Lower lobe of right lung (tissue), 2 donors: ENCODE data around the gene ZBTB44. TPM values are rescaled to one million over a fixed set of nuclear protein-coding genes. Genes with fewer than 3 reads are reported as not detected.
"Not testable (repeated sequence)": the region's sequence is repeated elsewhere in the genome, so short reads cannot be mapped to it uniquely, and the experiment has no call there.

Source experiments
- ATAC-seq, 2 donors: fragments of 200-7000 bp; cut with Tn5 transposase; one replicate each; pipeline ENCODE4 v1.9.1; 2020 to 2022; ENCODE audit warnings: mild to moderate bottlenecking in 2 of 2, moderate library complexity in 2 of 2
- DNase-seq: peaks from one replicate; pipeline ENCODE4 v3.0.0-alpha.2; 2020
- H3K27ac ChIP-seq: fragments of 200-600 bp; one replicate; pipeline ENCODE4 v1.8.0; 2022
- H3K27me3 ChIP-seq: fragments of 200-600 bp; one replicate; pipeline ENCODE4 v1.8.0; 2022; ENCODE audit warnings: low read depth
- H3K36me3 ChIP-seq: fragments of 200-600 bp; one replicate; pipeline ENCODE4 v1.8.0; 2022; ENCODE audit warnings: mild to moderate bottlenecking
- H3K4me1 ChIP-seq: fragments of 200-600 bp; one replicate; pipeline ENCODE4 v1.8.0; 2022
- H3K4me3 ChIP-seq: fragments of 200-600 bp; one replicate; pipeline ENCODE4 v1.8.0; 2022; ENCODE audit warnings: mild to moderate bottlenecking
- H3K9me3 ChIP-seq: fragments of 200-600 bp; one replicate; pipeline ENCODE4 v1.8.0; 2022
- CTCF ChIP-seq: fragments of 200-600 bp; IDR thresholded peaks from one replicate; pipeline ENCODE4 v1.8.0; 2022; ENCODE audit warnings: antibody characterized with exemption, mild to moderate bottlenecking
- intact Hi-C: fragments of 100-400 bp; cut with DNase I; formaldehyde crosslinking; loops from one replicate; pipeline ENCODE4 v1.11.0; 2022
- total RNA-seq: library from RNA; stranded (reverse); fragmentation: NEBNext Ultra II Directional; extraction: Animal tissue kit (Norgen Biotek cat#: 25700); gene quantifications from one replicate; pipeline ENCODE4 v1.2.1, GENCODE V29; 2021
- donor health status: DM: no; HTN: yes; CAD: no; lungs with severe emphysema.

Gene ZBTB44
- total RNA-seq, 1 donor from 2014 or later = 59.8 TPM

- Histone ChIP-seq H3K36me3 (no peaks in the 10 kb centered on the region), H3K4me3 (no peak overlapping the region), H3K27ac (no peak overlapping the region), H3K9me3 (peaks cover 6% of the 10 kb centered on the region), H3K27me3 (no peaks in the 10 kb centered on the region), H3K4me1 (no peaks in the 10 kb centered on the region)
- intact Hi-C loops = no loop called here
- DNase-seq (no peak), ATAC-seq (no peak)
- TF ChIP-seq CTCF = no peak
These were observed 26.1 kb upstream of the ZBTB44 start for GRCh38 chr11:130340671-130341319.

GRCh38 chr11:130338667-130339066, 23.9 kb upstream of the ZBTB44 start:
- Histone ChIP-seq H3K4me1 (no peaks in the 10 kb centered on the region), H3K4me3 (no peak overlapping the region), H3K36me3 (no peaks in the 10 kb centered on the region), H3K27ac (no peak overlapping the region), H3K9me3 (peaks cover 6% of the 10 kb centered on the region), H3K27me3 (no peaks in the 10 kb centered on the region)
- no peak for ATAC-seq
- TF ChIP-seq CTCF = no peak
- intact Hi-C loops = no loop called here
- DNase-seq = no peak

GRCh38 chr11:130337281-130338089, 22.8 kb upstream of the ZBTB44 start:
- Histone ChIP-seq H3K9me3 (peaks cover 6% of the 10 kb centered on the region), H3K27ac (no peak overlapping the region), H3K4me1 (no peaks in the 10 kb centered on the region), H3K27me3 (no peaks in the 10 kb centered on the region), H3K4me3 (no peak overlapping the region), H3K36me3 (no peaks in the 10 kb centered on the region)
- DNase-seq (no peak), ATAC-seq (no peak)
- intact Hi-C loops = no loop called here
- no peak for TF ChIP-seq CTCF

GRCh38 chr11:130331397-130331796, 16.7 kb upstream of the ZBTB44 start:
- ATAC-seq, H3K4me3 ChIP-seq, DNase-seq, H3K36me3 ChIP-seq, H3K27ac ChIP-seq, H3K27me3 ChIP-seq, H3K4me1 ChIP-seq, intact Hi-C loops, H3K9me3 ChIP-seq: not testable (repeated sequence)

GRCh38 chr11:130330101-130330684, 15.5 kb upstream of the ZBTB44 start:
- Histone ChIP-seq H3K4me1 (no peaks in the 10 kb centered on the region), H3K9me3 (no peaks in the 10 kb centered on the region), H3K36me3 (no peaks in the 10 kb centered on the region), H3K4me3 (no peak overlapping the region), H3K27ac (no peak overlapping the region), H3K27me3 (no peaks in the 10 kb centered on the region)
- no peak for TF ChIP-seq CTCF
- ATAC-seq (no peak), DNase-seq (no peak)
- intact Hi-C loops = no loop called here

- no peak for TF ChIP-seq CTCF
- no peak for DNase-seq
- intact Hi-C loops = no loop called here
- Histone ChIP-seq H3K4me1 (no peaks in the 10 kb centered on the region), H3K9me3 (no peaks in the 10 kb centered on the region), H3K27me3 (no peaks in the 10 kb centered on the region), H3K27ac (no peak overlapping the region), H3K36me3 (no peaks in the 10 kb centered on the region), H3K4me3 (no peak overlapping the region)
- ATAC-seq = no peak
These were observed 13.7 kb upstream of the ZBTB44 start for GRCh38 chr11:130328420-130328819.
